Measurements from ENCODE around the gene ALOX5AP.
"Not testable (repeated sequence)": the region's sequence is repeated elsewhere in the genome, so short reads cannot be mapped to it uniquely, and the experiment has no call there.

The ALOX5AP gene

DNA sequence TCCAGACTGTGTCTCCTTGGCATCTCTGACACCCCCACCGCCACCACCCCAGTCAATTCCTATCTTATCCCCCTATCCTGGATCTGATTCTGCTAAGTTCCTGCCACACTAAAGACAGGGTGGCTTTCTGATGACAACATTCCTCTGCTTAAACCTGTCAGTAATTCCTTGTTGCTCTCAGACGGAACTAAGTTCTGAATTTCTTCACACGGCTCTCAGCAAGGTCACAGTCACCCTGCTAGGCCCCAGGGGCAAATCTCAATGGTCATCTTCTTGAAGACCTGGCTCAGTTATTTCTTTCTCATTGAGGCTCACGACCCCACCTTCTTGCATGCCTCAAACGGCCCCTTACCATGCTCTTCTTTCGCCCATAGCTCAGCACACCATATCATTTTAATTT, 7.6 kb downstream of the ALOX5AP start:
- no peak for DNase-seq (ENCODE audit: low read depth in 2 of 2)
- TF ChIP-seq, protein P1, sequence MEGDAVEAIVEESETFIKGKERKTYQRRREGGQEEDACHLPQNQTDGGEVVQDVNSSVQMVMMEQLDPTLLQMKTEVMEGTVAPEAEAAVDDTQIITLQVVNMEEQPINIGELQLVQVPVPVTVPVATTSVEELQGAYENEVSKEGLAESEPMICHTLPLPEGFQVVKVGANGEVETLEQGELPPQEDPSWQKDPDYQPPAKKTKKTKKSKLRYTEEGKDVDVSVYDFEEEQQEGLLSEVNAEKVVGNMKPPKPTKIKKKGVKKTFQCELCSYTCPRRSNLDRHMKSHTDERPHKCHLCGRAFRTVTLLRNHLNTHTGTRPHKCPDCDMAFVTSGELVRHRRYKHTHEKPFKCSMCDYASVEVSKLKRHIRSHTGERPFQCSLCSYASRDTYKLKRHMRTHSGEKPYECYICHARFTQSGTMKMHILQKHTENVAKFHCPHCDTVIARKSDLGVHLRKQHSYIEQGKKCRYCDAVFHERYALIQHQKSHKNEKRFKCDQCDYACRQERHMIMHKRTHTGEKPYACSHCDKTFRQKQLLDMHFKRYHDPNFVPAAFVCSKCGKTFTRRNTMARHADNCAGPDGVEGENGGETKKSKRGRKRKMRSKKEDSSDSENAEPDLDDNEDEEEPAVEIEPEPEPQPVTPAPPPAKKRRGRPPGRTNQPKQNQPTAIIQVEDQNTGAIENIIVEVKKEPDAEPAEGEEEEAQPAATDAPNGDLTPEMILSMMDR (IDR thresholded peaks at IDR 0.05; ENCODE audit: low read depth, low read length), result no peak
- H3K4me3 ChIP-seq (replicated peaks in 1 of 2; ENCODE audit: low read depth in 2 of 2, low read length in 2 of 2), result no peak overlapping the region

DNA sequence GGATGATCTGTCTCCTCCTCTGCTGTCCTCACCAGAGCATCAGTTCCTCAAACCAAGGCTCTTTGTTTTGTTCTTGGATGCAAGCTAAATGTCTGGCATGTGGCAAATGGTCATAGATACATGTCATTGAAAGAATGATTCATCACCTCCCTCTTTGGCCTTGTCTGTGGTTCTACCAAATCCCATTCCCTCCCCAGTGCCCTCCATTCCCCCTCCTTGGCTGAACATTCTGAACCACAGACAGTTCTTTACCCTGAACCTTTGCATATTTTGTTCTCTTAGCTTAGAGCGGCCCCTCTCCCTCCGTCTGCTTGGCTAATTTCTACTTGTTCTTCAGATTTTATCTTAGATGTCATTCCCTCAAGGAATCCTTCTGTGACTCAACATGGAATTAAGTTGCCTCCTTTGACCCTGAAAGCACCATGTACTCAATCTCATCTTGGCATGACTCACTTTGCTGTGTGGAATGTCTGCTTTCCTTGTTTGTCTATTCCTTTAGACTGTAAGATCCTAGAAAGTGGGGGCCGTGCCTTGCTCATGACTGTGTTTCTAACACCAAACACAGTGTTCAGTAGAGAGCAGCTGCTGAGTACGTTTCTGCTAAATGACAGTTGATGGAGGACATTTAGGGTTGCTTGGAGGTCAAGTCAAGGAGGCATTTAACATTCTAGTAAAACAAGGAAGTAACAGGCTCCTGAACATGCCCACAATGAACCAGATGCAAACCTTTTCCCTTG, 8.1 kb downstream of the ALOX5AP start:
- DNase-seq (ENCODE audit: low read depth in 2 of 2), result peak; percentile 96 to 97
- H3K4me3 ChIP-seq (replicated peaks in 1 of 2; ENCODE audit: low read depth in 2 of 2, low read length in 2 of 2), result no peak overlapping the region
- TF ChIP-seq, protein P1 (IDR thresholded peaks at IDR 0.05; ENCODE audit: low read depth, low read length), result no peak

DNA sequence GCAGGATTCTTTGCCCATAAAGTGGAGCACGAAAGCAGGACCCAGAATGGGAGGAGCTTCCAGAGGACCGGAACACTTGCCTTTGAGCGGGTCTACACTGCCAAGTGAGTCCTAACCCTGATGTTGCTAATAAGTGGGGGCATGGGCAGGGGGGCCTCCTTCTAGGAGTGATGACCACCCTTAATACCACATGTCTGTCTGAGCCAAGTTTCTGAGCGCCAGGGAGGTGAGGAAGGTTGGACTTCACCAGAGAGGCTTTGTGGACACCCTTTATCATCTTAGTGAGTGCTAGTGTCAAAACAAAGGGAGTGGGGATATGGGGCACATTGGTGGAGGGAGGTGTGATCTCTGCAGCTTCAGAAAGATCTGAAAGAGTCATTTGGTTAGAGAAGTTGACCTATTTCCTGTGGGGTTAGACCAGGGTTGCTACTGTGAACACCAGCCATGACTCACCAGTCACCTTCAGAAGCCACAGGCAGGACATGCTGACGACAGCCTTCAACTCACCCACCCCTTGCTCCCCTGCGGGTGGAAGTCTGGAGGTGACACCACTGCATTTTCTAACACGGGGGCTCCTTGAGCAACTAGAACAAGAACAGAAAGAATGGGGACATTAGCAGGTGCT, 8.8 kb downstream of the ALOX5AP start:
- TF ChIP-seq, protein P1 (IDR thresholded peaks at IDR 0.05; ENCODE audit: low read depth, low read length), result no peak
- no peak overlapping the region for H3K4me3 ChIP-seq (replicated peaks in 1 of 2; ENCODE audit: low read depth in 2 of 2, low read length in 2 of 2)
- peak in 1 of 2 donors; percentile 54 for DNase-seq (ENCODE audit: low read depth in 2 of 2)

GRCh38 chr13:30744681-30745077, 9.3 kb downstream of the ALOX5AP start:
- TF ChIP-seq, protein P1 (IDR thresholded peaks at IDR 0.05; ENCODE audit: low read depth, low read length), result no peak
- no peak overlapping the region for H3K4me3 ChIP-seq (replicated peaks in 1 of 2; ENCODE audit: low read depth in 2 of 2, low read length in 2 of 2)
- no peak for DNase-seq (ENCODE audit: low read depth in 2 of 2)

DNA sequence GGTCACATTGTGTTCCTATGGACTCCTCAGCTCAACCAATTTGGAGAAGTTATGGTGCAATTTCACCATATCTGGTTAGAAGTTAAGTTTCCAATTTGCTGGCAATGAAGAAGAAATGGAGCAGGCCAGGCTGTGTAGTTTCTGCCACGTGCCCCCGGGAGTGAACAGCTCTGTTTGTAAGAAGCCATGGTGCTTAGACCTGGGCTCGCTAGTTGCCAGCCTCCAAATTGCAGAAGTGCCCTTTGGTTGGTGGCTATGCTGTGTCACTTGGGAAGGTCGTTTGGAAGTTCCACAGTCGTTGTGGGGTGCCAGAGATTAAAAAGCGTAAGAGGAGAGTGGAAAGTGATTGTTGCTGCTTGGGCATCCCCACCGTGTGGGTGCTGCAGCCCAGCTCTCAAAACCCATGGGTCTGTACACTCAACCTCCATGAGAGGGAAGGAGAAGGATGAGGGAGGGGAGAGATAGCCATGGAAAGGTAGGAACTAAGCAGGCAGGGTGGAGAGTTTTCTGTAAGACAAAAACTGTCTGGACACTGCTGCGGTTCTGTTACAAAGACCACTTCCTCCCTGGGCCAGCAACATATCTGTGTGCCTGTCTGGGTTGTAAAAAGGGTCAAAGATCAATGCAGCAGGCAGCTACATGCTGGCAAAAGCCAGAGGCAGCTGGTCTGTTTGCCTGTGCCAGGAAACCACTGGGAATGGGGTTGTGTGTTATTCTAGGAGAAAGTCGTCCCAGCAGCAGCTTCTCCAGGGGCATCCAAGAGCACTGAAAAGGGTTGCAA, 10.8 kb downstream of the ALOX5AP start:
- no peak overlapping the region for H3K4me3 ChIP-seq (replicated peaks in 1 of 2; ENCODE audit: low read depth in 2 of 2, low read length in 2 of 2)
- DNase-seq (ENCODE audit: low read depth in 2 of 2), result peak in 1 of 2 donors; percentile 60

GRCh38 chr13:30746791-30747190, 11.4 kb downstream of the ALOX5AP start:
- DNase-seq (ENCODE audit: low read depth in 2 of 2), result no peak
- TF ChIP-seq, protein P1 (IDR thresholded peaks at IDR 0.05; ENCODE audit: low read depth, low read length), result no peak
- H3K4me3 ChIP-seq (replicated peaks in 1 of 2; ENCODE audit: low read depth in 2 of 2, low read length in 2 of 2), result no peak overlapping the region

More for the DNA sequence above, 10.8 kb downstream of the ALOX5AP start:
- TF ChIP-seq, protein P1 (IDR thresholded peaks at IDR 0.05; ENCODE audit: low read depth, low read length), result no peak

DNA sequence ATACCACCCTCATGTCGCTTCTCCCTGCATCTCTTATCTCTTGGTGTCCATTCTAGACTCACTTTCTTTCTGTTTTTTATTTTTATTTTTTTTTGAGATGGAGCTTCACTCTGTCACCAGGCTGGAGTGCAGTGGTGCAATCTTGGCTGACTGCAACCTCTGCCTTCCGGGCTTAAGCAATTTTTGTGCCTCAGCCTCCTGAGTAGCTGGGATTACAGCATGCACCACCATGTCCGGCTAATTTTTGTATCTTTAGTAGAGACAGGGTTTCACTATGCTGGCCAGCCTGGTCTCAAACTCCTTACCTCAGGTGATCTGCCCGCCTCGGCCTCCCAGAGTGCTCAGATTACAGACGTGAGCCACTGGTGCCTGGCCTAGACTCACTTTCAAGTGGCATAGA, 12.5 kb downstream of the ALOX5AP start:
- DNase-seq (ENCODE audit: low read depth in 2 of 2), result peak in 1 of 2 donors; percentile 40
- H3K4me3 ChIP-seq (replicated peaks in 1 of 2; ENCODE audit: low read depth in 2 of 2, low read length in 2 of 2), result not testable (repeated sequence)
